D341Med (cell line): ENCODE data around the gene ADAM11.
"Not testable (repeated sequence)": the region's sequence is repeated elsewhere in the genome, so short reads cannot be mapped to it uniquely, and the experiment has no call there.

Experiments used
- DNase-seq: peaks from one replicate; pipeline ENCODE4 v3.0.0; 2012; ENCODE audit warnings: low spot score

Gene ADAM11

GRCh38 chr17:44758414-44759085 lies at the start of gene ADAM11:
TSS of gene ADAM11 (plus strand) at chr17:44758988. CDS start at chr17:44759200, 212 bp downstream.
- DNase-seq = peak; percentile 90

GRCh38 chr17:44719444-44719843 lies 39.3 kb upstream of the ADAM11 start:
- no peak for DNase-seq

- no peak for DNase-seq
Measured at GRCh38 chr17:44722254-44722653, 36.5 kb upstream of the ADAM11 start.

- not testable (repeated sequence) for DNase-seq
Measured at GRCh38 chr17:44726121-44726520, 32.7 kb upstream of the ADAM11 start.

GRCh38 chr17:44733753-44734152 lies 25.0 kb upstream of the ADAM11 start:
- DNase-seq = peak; percentile 81

- no peak for DNase-seq
Measured at GRCh38 chr17:44734272-44734671, 24.5 kb upstream of the ADAM11 start.

- peak; percentile 20 for DNase-seq
Measured at GRCh38 chr17:44736551-44737240, 22.1 kb upstream of the ADAM11 start.

- no peak for DNase-seq
Measured at GRCh38 chr17:44738214-44738906, 20.4 kb upstream of the ADAM11 start.

- DNase-seq = no peak
Measured at GRCh38 chr17:44741316-44741715, 17.5 kb upstream of the ADAM11 start.

- DNase-seq = no peak
Measured at GRCh38 chr17:44745301-44745700, 13.5 kb upstream of the ADAM11 start.

GRCh38 chr17:44745738-44746137 lies 13.1 kb upstream of the ADAM11 start:
- DNase-seq = not testable (repeated sequence)

GRCh38 chr17:44747566-44747965 lies 11.2 kb upstream of the ADAM11 start:
- no peak for DNase-seq

- DNase-seq = no peak
Measured at GRCh38 chr17:44749076-44749979, 9.5 kb upstream of the ADAM11 start.

- no peak for DNase-seq
Measured at GRCh38 chr17:44749980-44750318, 8.8 kb upstream of the ADAM11 start.

GRCh38 chr17:44751331-44751730 lies 7.5 kb upstream of the ADAM11 start:
- no peak for DNase-seq

GRCh38 chr17:44751806-44752205 lies 7.0 kb upstream of the ADAM11 start:
- no peak for DNase-seq

GRCh38 chr17:44752953-44753861 lies 5.6 kb upstream of the ADAM11 start:
- no peak for DNase-seq

- no peak for DNase-seq
Measured at GRCh38 chr17:44754276-44754675, 4.5 kb upstream of the ADAM11 start.

GRCh38 chr17:44755180-44755579 lies 3.6 kb upstream of the ADAM11 start:
- DNase-seq = not testable (repeated sequence)

- DNase-seq = no peak
Measured at GRCh38 chr17:44757045-44757917, 1.5 kb upstream of the ADAM11 start.
